Omental fat pad (tissue), 4 donors: ENCODE measurements around the gene TICAM1. TPM values are rescaled to one million over a fixed set of nuclear protein-coding genes. Genes with fewer than 3 reads are reported as not detected.
A peak's percentile ranks its signal among the peaks of the same experiment; 100 is the strongest.

Source experiments
- ATAC-seq: fragments of 150-250 bp; one replicate; pipeline ENCODE4 v1.9.1; 2016; ENCODE audit warnings: mild to moderate bottlenecking, moderate library complexity; ENCODE audit not compliant: low FRiP score
- DNase-seq: peaks from one replicate; pipeline ENCODE4 v3.0.0-alpha.2; 2019; ENCODE audit warnings: low spot score
- CTCF ChIP-seq, 3 donors: fragments of 450-650 bp; IDR thresholded peaks; one replicate each; pipeline ENCODE4 v1.5.1; 2016 to 2017; ENCODE audit warnings: antibody characterized with exemption in 3 of 3, mild to moderate bottlenecking in 3 of 3, moderate library complexity in 2 of 3
- total RNA-seq, 4 donors: library from RNA; depleted of rRNA; stranded (reverse); fragments of >200 nt; gene quantifications; one replicate each; pipeline ENCODE4 v1.1.0, GENCODE V29; 2016

TICAM1 gene
- 1 to 10 TPM; 4.1 to 8.5 (median 6.3) TPM for total RNA-seq

DNA sequence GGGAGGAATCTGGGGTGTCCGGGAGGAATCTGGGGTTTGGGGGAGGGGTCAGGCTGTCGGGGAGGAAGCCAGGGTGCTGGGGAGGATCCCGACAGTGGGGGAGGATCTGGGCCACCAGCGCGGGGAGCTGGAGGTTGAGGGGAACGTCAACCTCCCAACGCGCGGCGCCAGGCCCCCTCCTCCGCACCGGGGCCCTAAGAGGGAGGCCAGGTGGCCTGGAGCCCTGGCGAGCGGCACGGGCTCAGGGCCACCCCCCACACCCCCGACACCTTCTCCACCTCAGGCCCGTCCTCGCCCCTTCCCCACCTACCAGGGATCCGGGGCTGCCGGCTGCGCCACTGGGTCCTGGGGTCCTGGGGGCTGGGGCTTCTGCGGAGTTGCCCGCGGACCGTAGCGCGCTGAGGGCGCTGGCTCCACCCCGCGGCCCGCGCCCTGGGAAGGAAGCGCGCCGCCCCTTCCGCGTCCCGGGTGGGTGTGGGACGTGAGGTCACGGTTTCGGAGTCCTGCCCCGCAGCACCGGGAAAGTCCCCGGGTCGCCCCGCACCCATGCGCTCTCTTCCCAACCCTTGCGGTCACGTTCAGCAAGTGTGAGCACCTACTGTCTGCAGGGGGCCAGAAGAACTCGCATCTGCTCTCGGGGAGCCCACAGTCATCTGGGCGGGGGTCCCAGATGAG lies at the start of gene TICAM1:
TSS of gene TICAM1 (minus strand) at position 409 of the 675 bp plus-strand sequence. CDS start 13,335 bp downstream, outside the sequence.
- TF ChIP-seq CTCF (IDR thresholded peaks at IDR 0.05): no peak
- DNase-seq: peak; percentile 67
- peak; percentile 98 for ATAC-seq

GRCh38 chr19:4879041-4879440 lies 47.5 kb upstream of the TICAM1 start:
- ATAC-seq: no peak
- no peak for DNase-seq
- TF ChIP-seq CTCF (IDR thresholded peaks at IDR 0.05): no peak

GRCh38 chr19:4878491-4878968 lies 47.0 kb upstream of the TICAM1 start:
- ATAC-seq (no peak), DNase-seq (no peak)
- no peak for TF ChIP-seq CTCF (IDR thresholded peaks at IDR 0.05)

- TF ChIP-seq CTCF (IDR thresholded peaks at IDR 0.05): no peak
- no peak for DNase-seq
- ATAC-seq: peak; percentile 28
Measured at GRCh38 chr19:4877753-4878490, 46.4 kb upstream of the TICAM1 start.

GRCh38 chr19:4873930-4874329 lies 42.4 kb upstream of the TICAM1 start:
- ATAC-seq (no peak), DNase-seq (no peak)
- no peak for TF ChIP-seq CTCF (IDR thresholded peaks at IDR 0.05)

DNA sequence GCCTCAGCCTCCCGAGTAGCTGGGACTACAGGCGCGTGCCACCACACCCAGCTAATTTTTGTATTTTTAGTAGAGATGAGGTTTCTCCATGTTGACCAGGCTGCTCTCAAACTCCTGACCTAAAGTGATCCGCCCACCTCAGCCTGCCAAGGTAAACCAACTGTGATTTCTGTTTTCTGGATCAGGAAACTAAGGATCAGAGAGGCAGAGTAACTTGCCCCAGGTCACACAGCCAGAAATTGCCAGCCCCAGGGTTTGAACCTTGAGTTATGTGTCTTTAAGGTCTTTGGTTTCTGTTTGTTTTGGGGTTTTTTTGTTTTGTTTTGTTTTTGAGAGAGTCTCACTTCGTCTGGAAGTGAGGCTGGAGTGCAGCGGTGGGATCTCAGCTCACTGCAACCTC lies 40.2 kb upstream of the TICAM1 start:
- DNase-seq (no peak), ATAC-seq (no peak)
- TF ChIP-seq CTCF (IDR thresholded peaks at IDR 0.05): no peak
